Gastrocnemius medialis (tissue), 4 donors: Measurements from ENCODE around the gene CARD8.

Source experiments
- CTCF ChIP-seq, 5 experiments: fragments of 450-650 bp in 3 of 5; fragments of 200-600 bp in 2 of 5; sonication (generic) in 2 of 5; IDR thresholded peaks in 4 of 5; conservative IDR thresholded peaks in 1 of 5; 1 replicate in 4 of 5; 2 replicates in 1 of 5; pipeline ENCODE4 v1.5.1; 2016 to 2019; ENCODE audit warnings: antibody characterized with exemption in 5 of 5, mild to moderate bottlenecking in 3 of 5, moderate library complexity in 3 of 5
- POLR2A ChIP-seq, 2 donors: fragments of 450-650 bp; IDR thresholded peaks; one replicate each; pipeline ENCODE4 v1.6.1; 2017; ENCODE audit warnings: antibody characterized with exemption in 2 of 2, mild to moderate bottlenecking in 2 of 2, moderate library complexity in 2 of 2

- TF ChIP-seq CTCF (IDR thresholded peaks at IDR 0.05 in 4 of 5, conservative IDR thresholded peaks at IDR 0.05 in 1 of 5) (no peak), POLR2A (IDR thresholded peaks at IDR 0.05) (no peak)
These were observed 49.2 kb downstream of the CARD8 start for GRCh38 chr19:48206397-48207093.
